Keratinocyte (primary cell): ENCODE measurements around the gene MATN4.

ENCODE experiments used
- CTCF ChIP-seq, 3 experiments: IDR thresholded peaks in 1 of 3; conservative IDR thresholded peaks in 1 of 3; optimal IDR thresholded peaks in 1 of 3; 2 replicates in 2 of 3; 3 replicates in 1 of 3; pipeline versions ENCODE3 to v1.5.1; 2011; ENCODE audit warnings: low read length in 3 of 3, mild to moderate bottlenecking in 3 of 3, moderate library complexity in 2 of 3, control low read depth in 1 of 3, inconsistent platforms in 1 of 3; ENCODE audit not compliant: insufficient read depth in 2 of 3; ENCODE audit errors: extremely low read depth in 1 of 3
- EZH2 ChIP-seq: IDR thresholded peaks from one replicate; pipeline ENCODE4 v1.6.1; 2012; ENCODE audit warnings: inconsistent platforms, mild to moderate bottlenecking, low read length, moderate library complexity

GRCh38 chr20:45322952-45323383 lies 14.9 kb upstream of the MATN4 start:
- peak in 1 of 3 experiments; percentile 47 for TF ChIP-seq CTCF (optimal IDR thresholded peaks at IDR 0.05 in 1 of 3, IDR thresholded peaks at IDR 0.05 in 1 of 3, conservative IDR thresholded peaks at IDR 0.05 in 1 of 3; ENCODE audit: extremely low read depth in 1 of 3, insufficient read depth in 2 of 3, low read length in 3 of 3)
- TF ChIP-seq EZH2: no peak
